ENCODE data around the gene STK32B. TPM values are rescaled to one million over a fixed set of nuclear protein-coding genes. Genes with fewer than 3 reads are reported as not detected.

The STK32B gene
- total RNA-seq, 1 donor from 2014 or later, result 4.2 TPM

- no peak for DNase-seq (ENCODE audit: low read depth)
- TF ChIP-seq CTCF (conservative IDR thresholded peaks at IDR 0.05; ENCODE audit: low read depth, low read length), result no peak
- no peak overlapping the region for H3K4me3 ChIP-seq (ENCODE audit: low read depth, low read length)
These were observed 21.8 kb upstream of the STK32B start for GRCh38 chr4:5029447-5029846.

GRCh38 chr4:5030221-5030620 is 21.1 kb upstream of the STK32B start:
- H3K4me3 ChIP-seq (ENCODE audit: low read depth, low read length), result no peak overlapping the region
- no peak for DNase-seq (ENCODE audit: low read depth)
- no peak for TF ChIP-seq CTCF (conservative IDR thresholded peaks at IDR 0.05; ENCODE audit: low read depth, low read length)

GRCh38 chr4:5030927-5031326 is 20.4 kb upstream of the STK32B start:
- no peak for DNase-seq (ENCODE audit: low read depth)
- no peak for TF ChIP-seq CTCF (conservative IDR thresholded peaks at IDR 0.05; ENCODE audit: low read depth, low read length)
- no peak overlapping the region for H3K4me3 ChIP-seq (ENCODE audit: low read depth, low read length)

- TF ChIP-seq CTCF (conservative IDR thresholded peaks at IDR 0.05; ENCODE audit: low read depth, low read length), result no peak
- no peak overlapping the region for H3K4me3 ChIP-seq (ENCODE audit: low read depth, low read length)
- DNase-seq (ENCODE audit: low read depth), result no peak
These were observed 18.5 kb upstream of the STK32B start for GRCh38 chr4:5032813-5033212.

GRCh38 chr4:5033281-5033841 is 17.9 kb upstream of the STK32B start:
- no peak for DNase-seq (ENCODE audit: low read depth)
- H3K4me3 ChIP-seq (ENCODE audit: low read depth, low read length), result no peak overlapping the region
- no peak for TF ChIP-seq CTCF (conservative IDR thresholded peaks at IDR 0.05; ENCODE audit: low read depth, low read length)

- H3K4me3 ChIP-seq (ENCODE audit: low read depth, low read length), result no peak overlapping the region
- no peak for TF ChIP-seq CTCF (conservative IDR thresholded peaks at IDR 0.05; ENCODE audit: low read depth, low read length)
- DNase-seq (ENCODE audit: low read depth), result no peak
These were observed 17.1 kb upstream of the STK32B start for GRCh38 chr4:5034206-5034605.

- TF ChIP-seq CTCF (conservative IDR thresholded peaks at IDR 0.05; ENCODE audit: low read depth, low read length), result no peak
These were observed 15.0 kb upstream of the STK32B start for GRCh38 chr4:5036239-5036638.

More at GRCh38 chr4:5036239-5036638, 15.0 kb upstream of the STK32B start:
- H3K4me3 ChIP-seq (ENCODE audit: low read depth, low read length), result no peak overlapping the region
- DNase-seq (ENCODE audit: low read depth), result no peak
